GM19438 (cell line): Measurements from ENCODE around the gene AACS.

Source experiments
- ATAC-seq: cut with Tn5 transposase; IDR thresholded peaks from one replicate; pipeline ENCODE4 v1.9.1; 2021; ENCODE audit warnings: low read depth; ENCODE audit not compliant: unreplicated experiment

Gene AACS

DNA sequence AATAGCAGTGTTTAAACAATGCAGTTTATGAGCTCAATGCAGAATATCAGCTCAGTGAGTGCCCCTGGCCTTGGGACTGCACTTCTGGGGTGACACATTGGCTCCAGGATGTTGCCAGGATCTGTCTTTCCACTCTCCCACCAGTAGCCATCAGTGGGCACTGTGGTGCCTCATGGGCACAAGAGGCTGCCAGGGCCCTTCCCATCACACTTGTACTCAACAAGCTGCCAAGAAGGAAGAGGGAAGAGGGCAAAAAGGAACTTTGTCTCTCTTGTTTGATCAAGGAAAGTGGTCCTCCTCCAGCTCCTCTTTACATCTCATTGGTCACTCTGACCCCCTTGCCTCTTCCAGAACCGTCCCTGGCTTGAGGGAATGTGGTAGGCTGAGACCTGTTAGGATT is 115.9 kb downstream of the AACS start:
- ATAC-seq, result no peak

DNA sequence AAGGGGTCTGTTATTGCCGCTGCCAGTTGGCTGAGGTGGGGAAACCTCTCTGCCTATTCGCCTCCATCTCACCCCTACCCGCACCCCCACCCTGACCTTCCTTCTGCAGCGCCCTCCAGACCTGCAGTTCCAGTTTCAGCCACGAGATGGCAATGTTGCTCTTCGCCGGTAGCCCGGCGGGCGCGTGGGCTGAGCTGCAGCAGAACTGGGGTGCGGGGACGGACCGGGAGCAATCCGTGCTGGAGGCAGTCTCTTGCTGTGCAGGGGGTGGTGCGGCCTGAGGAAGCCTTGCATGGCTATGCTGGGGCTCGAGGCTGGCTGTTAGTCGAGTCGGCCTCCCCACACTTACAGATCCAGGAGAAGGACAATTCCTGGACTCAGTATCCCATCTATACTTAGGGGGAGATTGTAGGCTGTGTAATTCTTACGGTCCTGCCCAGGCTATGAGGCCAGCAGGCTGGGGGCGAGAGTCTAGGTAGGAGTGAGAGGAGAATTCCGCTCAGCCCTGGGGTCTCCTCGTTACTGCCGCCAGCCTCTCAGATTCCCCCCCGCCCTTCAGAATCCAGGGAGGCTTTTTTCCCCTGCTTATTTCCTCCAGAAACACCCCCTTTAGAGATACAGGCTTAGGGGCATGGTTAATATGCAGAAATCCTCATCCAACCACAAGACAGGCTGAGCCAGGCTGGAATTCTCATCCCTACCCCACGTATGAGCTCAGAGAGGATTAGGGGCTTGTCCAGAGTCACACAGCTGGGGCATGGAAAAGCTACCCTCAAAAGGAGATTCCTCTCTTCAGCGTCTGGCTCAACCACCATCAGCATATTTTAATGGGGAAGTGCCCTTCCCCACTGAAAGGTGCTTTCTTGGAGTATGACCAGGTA is 118.2 kb downstream of the AACS start:
- peak; percentile 63 for ATAC-seq

DNA sequence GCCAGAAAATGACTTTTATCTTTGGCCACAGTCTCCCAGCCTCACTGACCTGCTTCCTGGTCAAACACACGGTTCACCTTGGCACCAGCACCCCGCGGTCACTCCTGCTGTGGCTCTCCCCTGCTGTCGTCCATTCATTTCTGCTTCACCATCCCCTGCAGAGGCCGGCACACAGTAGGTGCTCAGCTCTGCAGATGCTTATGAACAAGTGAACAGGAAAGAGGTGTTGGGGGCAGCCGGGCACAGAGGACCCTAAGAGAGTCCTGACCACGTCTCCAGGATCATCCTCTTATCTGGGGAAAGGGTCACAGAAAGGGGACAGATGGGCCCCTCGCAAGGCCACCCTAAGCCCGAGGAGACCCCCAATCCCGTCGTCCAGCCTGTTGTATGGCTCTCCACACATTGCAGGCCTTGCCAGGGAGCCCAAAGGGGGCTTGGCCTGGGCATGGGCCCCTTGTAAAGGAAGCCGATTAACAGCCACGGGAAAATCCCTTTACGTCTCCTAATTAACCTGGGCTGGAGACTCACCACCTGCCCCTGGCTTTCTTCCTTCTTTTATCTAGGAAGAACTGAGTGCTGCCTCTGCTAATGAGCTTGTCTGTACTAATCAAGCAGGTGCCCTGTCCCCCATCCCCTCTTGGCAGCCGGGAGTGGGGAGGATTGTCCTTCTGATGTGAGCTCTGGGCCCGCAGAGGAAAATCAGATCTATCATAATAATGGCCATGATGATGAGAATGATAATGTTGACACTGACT is 119.2 kb downstream of the AACS start:
- no peak for ATAC-seq

DNA sequence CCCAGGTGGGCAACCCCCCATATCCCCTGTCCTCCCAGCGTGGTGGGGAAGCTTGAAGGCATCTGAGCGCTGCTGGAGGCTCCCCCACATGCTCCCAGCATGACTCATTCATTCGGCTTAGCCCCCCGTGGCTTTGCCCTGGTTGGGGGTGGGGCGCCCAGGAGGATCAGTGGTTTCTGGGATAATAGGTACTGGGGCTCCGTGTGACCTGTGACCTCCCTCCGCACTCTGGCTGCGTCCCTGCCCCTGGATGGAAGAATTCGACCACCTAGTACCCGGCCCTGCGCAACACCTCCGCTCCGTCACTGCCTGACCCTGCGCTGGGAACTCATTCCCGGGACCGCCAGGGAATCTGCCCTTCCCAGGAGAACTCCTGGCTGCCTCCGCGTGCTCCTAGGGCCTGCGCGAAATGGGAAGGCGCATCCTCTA is 120.1 kb downstream of the AACS start:
- no peak for ATAC-seq

DNA sequence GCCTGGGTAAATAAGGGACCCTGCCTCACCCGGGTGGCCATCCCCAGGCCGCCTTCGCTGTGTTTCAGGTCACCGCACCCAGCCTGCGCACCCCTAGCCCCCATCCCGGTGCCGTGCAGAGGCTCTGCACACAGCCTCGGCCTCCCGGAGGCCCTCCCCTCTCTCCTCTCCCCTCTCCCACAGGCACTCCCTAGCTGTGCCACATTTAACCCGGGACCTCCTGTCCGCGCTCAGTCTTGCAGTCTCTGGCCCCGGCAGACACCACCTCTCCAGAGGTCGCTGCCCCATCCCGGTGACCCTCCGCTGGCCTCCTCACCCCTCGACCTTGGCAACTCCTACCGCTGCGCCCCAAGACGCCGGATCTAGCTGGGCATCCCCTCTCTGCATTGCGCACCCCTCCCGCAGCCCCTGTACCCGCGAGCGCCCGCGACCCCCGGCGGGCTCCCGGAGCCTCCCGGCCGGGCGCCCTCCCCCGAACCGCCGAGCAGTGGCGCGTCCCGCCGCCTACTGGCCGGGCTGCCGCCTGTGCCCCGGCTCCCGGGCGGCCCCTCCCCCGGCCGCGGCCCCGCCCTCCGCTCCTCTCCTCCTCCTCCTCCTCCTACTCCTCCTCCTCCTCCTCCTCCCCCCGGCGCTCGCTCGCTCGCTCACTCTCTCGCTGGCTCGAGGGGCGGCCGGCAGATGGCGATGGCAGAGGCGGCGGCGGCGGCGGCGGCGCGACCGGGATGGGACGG is 120.7 kb downstream of the AACS start, which contains the start of gene TMEM132B:
TSS of gene TMEM132B (plus strand) at position 647 of the 731 bp plus-strand sequence.
- peak; percentile 79 for ATAC-seq

DNA sequence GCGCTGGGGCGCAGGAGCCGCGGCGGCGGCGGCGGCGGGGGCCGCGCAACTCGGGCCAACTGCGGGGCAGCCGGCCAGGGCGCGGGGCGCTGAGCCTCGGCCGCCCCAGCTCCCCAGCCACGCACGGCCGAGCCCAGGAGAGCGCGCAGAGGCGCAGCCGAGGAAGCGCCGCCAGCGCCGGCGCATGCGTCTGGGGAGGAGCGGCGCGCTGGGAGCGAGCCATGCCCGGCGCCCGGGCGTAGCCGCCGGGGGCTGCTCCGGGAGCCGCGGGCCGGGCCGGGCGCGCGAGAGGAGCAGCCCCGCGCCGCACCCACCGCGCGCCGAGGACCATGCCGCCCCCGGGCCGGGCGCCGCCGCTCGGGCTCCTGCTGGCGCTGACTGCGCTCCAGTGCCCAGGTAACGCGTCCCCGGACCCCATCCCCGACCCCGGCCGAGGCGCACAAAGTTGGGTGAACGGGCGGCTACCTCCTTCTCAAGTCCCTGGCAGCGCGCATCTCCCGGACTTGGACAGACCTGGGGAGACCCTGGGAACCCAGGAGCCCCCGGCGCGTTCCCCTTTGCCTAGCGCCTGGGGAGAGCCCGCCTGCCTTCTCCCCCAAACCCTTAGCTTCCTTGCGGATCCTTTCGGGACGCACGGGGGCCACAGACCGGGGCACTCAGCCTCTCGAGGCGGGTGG is 121.4 kb downstream of the AACS start:
- peak; percentile 25 for ATAC-seq

DNA sequence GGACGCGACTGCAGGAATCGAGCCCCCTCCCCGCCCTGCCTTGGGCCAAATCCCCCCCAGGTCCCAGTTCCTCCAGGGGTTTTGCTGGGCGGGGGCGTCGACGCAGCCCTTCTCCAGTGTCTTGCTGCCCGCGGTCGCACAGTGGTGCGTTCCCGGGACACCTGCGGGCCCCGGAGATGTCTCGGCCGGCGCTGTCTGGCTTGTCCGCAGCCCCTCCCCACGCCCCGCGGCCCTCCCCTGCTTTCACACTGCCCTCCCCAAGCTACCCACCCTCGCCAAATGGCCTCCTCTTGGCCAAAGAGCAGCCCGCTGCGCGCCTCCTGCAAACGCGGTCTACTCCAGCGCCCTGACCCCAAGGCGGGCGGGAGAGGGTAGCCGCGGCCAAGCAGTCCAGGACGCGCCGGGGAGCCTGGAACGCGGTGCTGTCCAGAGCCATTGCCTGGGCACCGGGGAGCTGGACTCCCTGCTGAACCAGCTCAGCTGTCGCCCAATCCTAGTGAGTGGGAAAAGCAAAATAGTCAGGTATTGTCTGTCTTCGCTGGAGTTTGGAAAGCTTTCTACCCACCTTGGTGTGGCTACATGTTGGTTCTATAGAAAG is 122.0 kb downstream of the AACS start:
- ATAC-seq, result no peak

DNA sequence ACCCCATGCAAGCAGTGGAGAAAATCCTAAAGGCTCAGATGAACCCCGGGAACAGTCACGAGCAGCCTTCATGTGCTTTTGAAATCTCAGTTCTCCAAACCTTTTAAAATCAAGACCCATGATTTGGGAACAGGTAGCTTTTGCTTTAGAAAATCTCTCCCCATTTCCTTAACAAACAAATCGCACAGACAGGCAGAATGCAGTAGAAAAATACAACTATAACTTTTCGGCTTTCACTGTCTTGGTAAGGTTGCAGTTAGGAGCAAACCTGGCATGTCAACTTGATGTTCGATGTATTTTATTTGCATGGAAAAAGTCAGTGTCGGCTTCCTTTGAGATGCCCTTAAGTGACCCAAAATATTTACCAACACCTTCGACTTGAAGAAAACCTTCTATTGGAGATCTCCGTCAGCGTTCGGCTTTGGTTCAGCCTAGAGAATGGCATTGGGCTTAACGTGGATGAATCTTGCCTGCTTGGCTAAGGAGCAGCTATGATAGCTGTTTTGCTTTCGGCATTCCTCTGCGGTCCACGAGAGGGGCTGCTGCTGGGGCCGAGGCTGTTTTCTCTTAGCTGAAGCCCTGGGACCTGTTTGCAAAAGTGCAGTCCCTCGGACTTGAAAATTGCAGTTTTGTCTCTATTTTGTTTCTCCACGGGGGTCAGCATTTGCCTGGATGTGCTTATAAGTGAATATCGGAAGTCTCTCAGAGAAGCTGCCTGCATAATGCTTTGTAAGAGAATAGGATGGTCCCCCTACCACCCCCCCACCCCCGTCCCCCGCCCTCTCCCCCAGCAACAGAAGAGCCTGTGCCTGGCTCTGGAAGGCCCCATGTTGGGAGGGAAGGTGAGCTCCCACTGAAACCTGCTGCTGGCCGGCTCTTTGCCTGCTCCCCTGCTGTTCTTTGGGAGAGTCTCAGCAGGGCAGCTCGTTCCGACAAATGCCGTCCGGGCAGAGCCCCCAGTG is 122.8 kb downstream of the AACS start:
- no peak for ATAC-seq

DNA sequence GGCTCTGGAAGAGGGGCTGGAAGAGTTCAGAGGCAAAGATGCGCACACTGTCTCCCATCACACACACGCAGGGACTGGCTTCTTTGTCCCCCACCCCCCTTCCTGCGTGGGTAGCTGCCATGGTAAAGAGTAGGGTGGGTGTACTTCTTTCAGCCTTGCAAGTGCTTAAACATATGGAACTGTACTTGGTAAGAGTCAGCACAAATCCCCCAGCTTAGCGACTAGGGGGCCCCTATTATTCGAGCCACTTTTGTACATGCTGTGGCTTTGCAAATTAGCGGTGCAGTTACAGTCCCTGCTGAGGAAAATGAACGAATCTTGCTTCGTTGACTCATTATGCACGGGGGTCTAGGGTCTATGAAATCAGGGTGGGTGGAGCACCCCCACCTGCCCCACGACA is 123.8 kb downstream of the AACS start:
- ATAC-seq, result no peak

DNA sequence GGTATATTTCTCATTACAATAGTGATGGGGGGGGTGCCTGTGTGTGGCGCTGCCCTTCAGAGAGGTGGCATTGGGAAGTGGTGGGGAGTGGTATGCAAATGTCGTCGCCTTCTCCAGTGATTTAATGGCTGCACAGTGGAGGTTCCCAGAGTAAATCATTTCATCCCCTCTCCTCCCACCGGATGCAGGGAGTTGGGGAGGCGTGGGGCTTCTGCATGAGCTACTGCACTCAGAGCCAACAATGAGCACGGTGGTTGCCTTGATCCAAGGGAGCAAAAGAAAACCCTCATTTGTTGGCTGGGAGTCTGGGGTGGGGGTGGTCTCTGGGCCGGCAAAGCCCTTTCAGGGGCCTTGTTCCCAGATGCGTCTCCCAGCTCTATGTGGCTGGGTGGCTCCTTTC is 124.3 kb downstream of the AACS start:
- no peak for ATAC-seq

DNA sequence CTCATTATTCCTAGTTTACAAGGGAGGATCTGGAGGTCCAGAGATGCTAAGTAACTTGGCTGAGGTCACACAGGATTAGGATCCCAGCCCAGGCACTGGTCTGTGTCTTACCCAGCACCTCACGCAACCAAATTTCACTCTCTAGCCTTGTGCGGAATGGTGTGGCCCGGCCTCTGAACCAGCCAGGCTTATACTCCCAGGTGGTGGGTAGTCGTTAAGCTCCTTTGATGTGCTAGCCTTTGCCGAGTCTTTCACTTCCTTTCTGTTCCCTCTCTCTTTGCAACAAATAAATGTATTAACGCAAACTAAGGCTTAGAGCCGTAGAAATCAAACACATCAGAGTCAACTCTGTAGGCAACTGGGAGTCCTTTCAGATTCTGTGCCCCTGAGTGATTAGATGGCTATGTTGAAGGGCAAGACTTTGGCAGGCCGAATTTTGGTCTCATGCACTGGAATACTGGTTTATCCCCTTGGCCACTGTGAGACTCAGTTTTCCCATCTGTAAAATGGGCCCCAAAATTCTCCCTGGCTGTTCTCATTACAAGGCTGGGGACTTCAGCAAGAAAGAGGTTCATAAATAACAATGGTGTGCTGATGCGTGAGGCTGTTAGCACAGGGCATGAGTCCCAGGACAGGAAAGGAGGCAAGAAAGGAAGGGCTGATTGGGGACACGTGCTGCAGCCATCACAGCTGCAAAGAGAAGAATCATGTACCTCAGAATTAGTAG is 126.3 kb downstream of the AACS start:
- no peak for ATAC-seq

DNA sequence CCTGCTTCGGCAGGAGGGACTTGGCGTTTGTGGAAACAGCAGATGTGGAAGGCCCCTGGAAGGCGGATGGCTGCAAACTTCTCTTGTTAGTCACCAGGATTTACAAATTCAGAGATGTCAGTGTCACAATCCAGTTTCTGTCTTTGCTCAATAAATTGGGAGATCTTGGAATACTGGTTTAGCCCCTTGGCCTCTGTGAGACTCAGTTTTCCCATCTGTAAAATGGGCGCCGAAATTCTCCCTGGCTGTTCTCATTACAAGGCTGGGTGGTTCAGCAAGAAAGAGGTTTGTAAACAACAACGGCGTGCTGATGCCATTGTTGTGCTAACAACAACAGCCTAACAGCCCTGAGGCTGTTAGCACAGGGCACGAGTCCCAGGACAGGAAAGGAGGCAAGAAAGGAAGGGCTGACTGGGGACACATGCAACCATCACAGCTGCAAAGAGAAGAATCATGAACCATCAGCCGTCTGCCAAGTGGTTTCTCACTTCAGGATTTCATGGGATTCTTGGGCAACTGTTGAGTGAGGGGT is 127.5 kb downstream of the AACS start:
- no peak for ATAC-seq
